OCI-LY3 (cell line): ENCODE results near the gene PITX2.

ENCODE experiments used
- CTCF ChIP-seq: fragments of 200-600, 300-600 bp; sonication (generic); IDR thresholded peaks from 2 replicates; pipeline ENCODE4 v1.5.1; 2014; ENCODE audit warnings: antibody characterized with exemption, low read length, low read depth
- EZH2phosphoT487 ChIP-seq: fragments of 200-600 bp; shearing (Covaris generic); IDR thresholded peaks from 2 replicates; pipeline ENCODE4 v1.6.1; 2018; ENCODE audit warnings: antibody characterized with exemption, mixed run types, low read depth

DNA sequence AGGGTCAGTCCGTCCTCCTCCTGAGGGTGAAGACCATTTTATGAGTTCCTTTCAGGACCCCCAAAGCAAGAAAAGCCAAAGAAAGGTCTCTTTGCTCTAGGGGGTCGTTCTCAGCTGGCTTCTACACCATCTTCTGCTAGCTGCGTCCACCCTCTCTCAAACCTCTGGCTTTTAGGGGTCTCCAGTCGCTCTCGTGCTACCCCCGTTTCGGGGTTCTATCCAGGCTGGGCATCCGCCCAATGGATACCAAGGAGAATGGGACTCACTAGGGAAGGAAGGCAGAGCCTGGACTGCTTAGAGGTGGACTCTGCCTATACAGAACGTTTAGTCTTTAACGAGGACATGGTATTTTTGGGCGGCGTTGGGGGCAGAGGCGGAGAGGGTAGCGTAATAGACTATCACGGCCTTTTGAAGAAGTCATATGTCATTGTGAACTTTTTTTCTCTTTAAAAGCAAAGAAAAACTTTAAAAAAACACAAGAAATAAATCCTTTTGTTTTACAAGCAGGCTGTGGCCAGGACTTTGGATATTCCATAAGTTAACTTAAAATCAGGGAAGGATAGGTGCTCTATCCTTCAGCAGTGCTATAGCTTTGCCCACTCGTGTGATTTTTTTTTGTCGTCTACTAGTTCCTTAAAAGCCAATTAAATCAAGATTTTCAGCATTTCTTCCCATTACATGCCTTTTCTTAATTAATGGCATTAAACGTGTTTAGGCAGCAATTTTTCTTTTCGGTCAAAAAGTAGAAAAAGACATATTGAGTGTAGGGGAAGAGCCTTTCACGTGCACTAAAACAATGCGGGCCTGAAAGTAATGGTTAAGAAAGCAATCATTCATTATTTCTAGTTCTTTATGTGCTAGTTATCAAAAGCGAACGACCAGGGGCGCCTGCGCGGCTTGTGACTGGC, 7.2 kb upstream of the PITX2 start:
- TF ChIP-seq EZH2phosphoT487 (no peak), CTCF (no peak)
